HG03066 (cell line): ENCODE data around the gene ATP4A.
"Not testable (repeated sequence)": the region's sequence is repeated elsewhere in the genome, so short reads cannot be mapped to it uniquely, and the experiment has no call there.

ENCODE experiments used
- ATAC-seq: cut with Tn5 transposase; IDR thresholded peaks from one replicate; pipeline ENCODE4 v1.9.1; 2021; ENCODE audit warnings: low read depth; ENCODE audit not compliant: unreplicated experiment

Gene ATP4A

GRCh38 chr19:35563207-35563829, at the start of gene ATP4A:
ATP4A (minus strand) TSS chr19:35563658; CDS start chr19:35563629, 29 bp downstream.
- ATAC-seq: no peak

- peak; percentile 88 for ATAC-seq
Observed at GRCh38 chr19:35612559-35613321, 49.3 kb upstream of the ATP4A start, which contains the start of gene HAUS5. HAUS5 (plus strand) TSS chr19:35612735; CDS start chr19:35612795, 60 bp downstream.

- ATAC-seq: no peak
Observed at GRCh38 chr19:35612224-35612558, 48.7 kb upstream of the ATP4A start.

- no peak for ATAC-seq
Observed at GRCh38 chr19:35609851-35610353, 46.4 kb upstream of the ATP4A start.

GRCh38 chr19:35608251-35608650, 44.8 kb upstream of the ATP4A start:
- ATAC-seq: no peak

GRCh38 chr19:35607661-35608060, 44.2 kb upstream of the ATP4A start:
- no peak for ATAC-seq

GRCh38 chr19:35607170-35607569, 43.7 kb upstream of the ATP4A start:
- ATAC-seq: not testable (repeated sequence)

GRCh38 chr19:35604436-35604835, 41.0 kb upstream of the ATP4A start:
- not testable (repeated sequence) for ATAC-seq

GRCh38 chr19:35601971-35602370, 38.5 kb upstream of the ATP4A start:
- no peak for ATAC-seq

- ATAC-seq: no peak
Observed at GRCh38 chr19:35596366-35596999, 33.0 kb upstream of the ATP4A start.

- ATAC-seq: no peak
Observed at GRCh38 chr19:35595928-35596327, 32.5 kb upstream of the ATP4A start.

GRCh38 chr19:35595026-35595425, 31.6 kb upstream of the ATP4A start:
- ATAC-seq: not testable (repeated sequence)

- no peak for ATAC-seq
Observed at GRCh38 chr19:35592226-35592625, 28.8 kb upstream of the ATP4A start.

GRCh38 chr19:35590875-35591274, 27.4 kb upstream of the ATP4A start:
- ATAC-seq: no peak

GRCh38 chr19:35587321-35587720, 23.9 kb upstream of the ATP4A start:
- ATAC-seq: no peak

- ATAC-seq: no peak
Observed at GRCh38 chr19:35585848-35586247, 22.4 kb upstream of the ATP4A start, which contains the start of gene PMIS2. PMIS2 (plus strand) TSS chr19:35586173; CDS start chr19:35586260, 87 bp downstream.

GRCh38 chr19:35582760-35583159, 19.3 kb upstream of the ATP4A start:
- ATAC-seq: no peak

- no peak for ATAC-seq
Observed at GRCh38 chr19:35578707-35579106, 15.2 kb upstream of the ATP4A start.

- no peak for ATAC-seq
Observed at GRCh38 chr19:35577918-35578317, 14.5 kb upstream of the ATP4A start.

- ATAC-seq: no peak
Observed at GRCh38 chr19:35571406-35571965, 8.0 kb upstream of the ATP4A start.

- ATAC-seq: no peak
Observed at GRCh38 chr19:35569281-35569781, 5.9 kb upstream of the ATP4A start.
